NOMO-1 treated with DMSO at 0.1 percent for 48 hours (cell line): ENCODE measurements around the gene C6orf120.
"Not testable (repeated sequence)": the region's sequence is repeated elsewhere in the genome, so short reads cannot be mapped to it uniquely, and the experiment has no call there.

Experiments used
- DNase-seq: peaks from one replicate; lab custom pipeline; 2025; ENCODE audit not compliant: unreplicated experiment; lab: John Stamatoyannopoulos, UW

Gene C6orf120

GRCh38 chr6:169678342-169678741, 23.6 kb upstream of the C6orf120 start:
- DNase-seq, result no peak

GRCh38 chr6:169684056-169684455, 17.9 kb upstream of the C6orf120 start:
- no peak for DNase-seq

GRCh38 chr6:169685860-169686259, 16.1 kb upstream of the C6orf120 start:
- DNase-seq, result no peak

- peak; percentile 92 for DNase-seq
Measured at GRCh38 chr6:169689287-169689686, 12.6 kb upstream of the C6orf120 start.

- no peak for DNase-seq
Measured at GRCh38 chr6:169691260-169691659, 10.7 kb upstream of the C6orf120 start.

- DNase-seq, result no peak
Measured at GRCh38 chr6:169692516-169692915, 9.4 kb upstream of the C6orf120 start.

GRCh38 chr6:169695131-169695530, 6.8 kb upstream of the C6orf120 start:
- DNase-seq, result no peak

GRCh38 chr6:169697115-169697514, 4.8 kb upstream of the C6orf120 start:
- not testable (repeated sequence) for DNase-seq

GRCh38 chr6:169700296-169700695, 1.6 kb upstream of the C6orf120 start:
- DNase-seq, result peak; percentile 75

- DNase-seq, result no peak
Measured at GRCh38 chr6:169701311-169701953, 494 bp upstream of the C6orf120 start.

GRCh38 chr6:169702840-169703246, 917 bp downstream of the C6orf120 start:
- DNase-seq, result no peak

GRCh38 chr6:169707772-169708171, 5.8 kb downstream of the C6orf120 start:
- no peak for DNase-seq

- DNase-seq, result no peak
Measured at GRCh38 chr6:169709293-169709692, 7.4 kb downstream of the C6orf120 start.

- DNase-seq, result no peak
Measured at GRCh38 chr6:169710009-169710408, 8.1 kb downstream of the C6orf120 start.

GRCh38 chr6:169714178-169714577, 12.3 kb downstream of the C6orf120 start:
- DNase-seq, result no peak

GRCh38 chr6:169714595-169714994, 12.7 kb downstream of the C6orf120 start:
- DNase-seq, result no peak

GRCh38 chr6:169719117-169719516, 17.2 kb downstream of the C6orf120 start:
- DNase-seq, result no peak

GRCh38 chr6:169720207-169720855, 18.4 kb downstream of the C6orf120 start:
- peak; percentile 60 for DNase-seq

- DNase-seq, result peak; percentile 47
Measured at GRCh38 chr6:169722362-169723199, 20.7 kb downstream of the C6orf120 start.

GRCh38 chr6:169723200-169723909, 21.4 kb downstream of the C6orf120 start:
- peak; percentile 44 for DNase-seq

GRCh38 chr6:169723991-169724493, 22.1 kb downstream of the C6orf120 start:
- DNase-seq, result no peak
